ENCODE data around the gene EXOC1.
A peak's percentile ranks its signal among the peaks of the same experiment; 100 is the strongest.
"Not testable (repeated sequence)": the region's sequence is repeated elsewhere in the genome, so short reads cannot be mapped to it uniquely, and the experiment has no call there.

EXOC1 gene

GRCh38 chr4:55853484-55854046 is at the start of gene EXOC1:
EXOC1 (plus strand) TSS chr4:55853648; CDS start chr4:55858324, 4,676 bp downstream.
- peak; percentile 99 to 100 for DNase-seq

- no peak for DNase-seq
These were observed 45.9 kb upstream of the EXOC1 start for GRCh38 chr4:55807556-55807955.

GRCh38 chr4:55808186-55808585 is 45.3 kb upstream of the EXOC1 start:
- no peak for DNase-seq

GRCh38 chr4:55808632-55809031 is 44.8 kb upstream of the EXOC1 start:
- DNase-seq = no peak

GRCh38 chr4:55817691-55818090 is 35.8 kb upstream of the EXOC1 start:
- no peak for DNase-seq

- no peak for DNase-seq
These were observed 33.8 kb upstream of the EXOC1 start, which contains the start of gene EXOC1L for GRCh38 chr4:55819634-55820033. EXOC1L (plus strand) TSS chr4:55819790; CDS start chr4:55820027, 237 bp downstream.

GRCh38 chr4:55820279-55820678 is 33.2 kb upstream of the EXOC1 start:
- DNase-seq = no peak

GRCh38 chr4:55822329-55822728 is 31.1 kb upstream of the EXOC1 start:
- no peak for DNase-seq

- no peak for DNase-seq
These were observed 28.6 kb upstream of the EXOC1 start for GRCh38 chr4:55824865-55825264.

GRCh38 chr4:55826986-55827385 is 26.5 kb upstream of the EXOC1 start:
- DNase-seq = no peak

- no peak for DNase-seq
These were observed 25.9 kb upstream of the EXOC1 start for GRCh38 chr4:55827582-55827981.

GRCh38 chr4:55830048-55830447 is 23.4 kb upstream of the EXOC1 start:
- DNase-seq = no peak

- DNase-seq = no peak
These were observed 22.7 kb upstream of the EXOC1 start for GRCh38 chr4:55830716-55831115.

- DNase-seq = no peak
These were observed 19.2 kb upstream of the EXOC1 start for GRCh38 chr4:55834086-55834795.

- DNase-seq = no peak
These were observed 15.5 kb upstream of the EXOC1 start for GRCh38 chr4:55837903-55838302.

GRCh38 chr4:55838356-55838755 is 15.1 kb upstream of the EXOC1 start:
- DNase-seq = no peak

- no peak for DNase-seq
These were observed 14.5 kb upstream of the EXOC1 start for GRCh38 chr4:55838952-55839351.

- DNase-seq = no peak
These were observed 12.5 kb upstream of the EXOC1 start for GRCh38 chr4:55840956-55841355.

GRCh38 chr4:55841373-55842239 is 11.8 kb upstream of the EXOC1 start:
- DNase-seq = not testable (repeated sequence)

GRCh38 chr4:55842312-55842711 is 11.1 kb upstream of the EXOC1 start:
- DNase-seq = not testable (repeated sequence)

- no peak for DNase-seq
These were observed 3.7 kb upstream of the EXOC1 start for GRCh38 chr4:55849724-55850123.

GRCh38 chr4:55851885-55852284 is 1.6 kb upstream of the EXOC1 start:
- peak in 1 of 2 experiments; percentile 21 for DNase-seq

- no peak for DNase-seq
These were observed 681 bp downstream of the EXOC1 start for GRCh38 chr4:55854129-55854528.

GRCh38 chr4:55857586-55857985 is 4.1 kb downstream of the EXOC1 start:
- no peak for DNase-seq

Measured in activated CD4-positive, alpha-beta T cell treated with anti-CD3 and anti-CD28 coated beads, Interleukin-2, amount 50 U/mL, for 48 hours (primary cell).